ENCODE results near the gene PPCDC. TPM values are rescaled to one million over a fixed set of nuclear protein-coding genes. Genes with fewer than 3 reads are reported as not detected.
A peak's percentile ranks its signal among the peaks of the same experiment; 100 is the strongest.

PPCDC gene
- total RNA-seq, 2 donors from 2014 or later = 15.9 to 24.5 TPM

DNA sequence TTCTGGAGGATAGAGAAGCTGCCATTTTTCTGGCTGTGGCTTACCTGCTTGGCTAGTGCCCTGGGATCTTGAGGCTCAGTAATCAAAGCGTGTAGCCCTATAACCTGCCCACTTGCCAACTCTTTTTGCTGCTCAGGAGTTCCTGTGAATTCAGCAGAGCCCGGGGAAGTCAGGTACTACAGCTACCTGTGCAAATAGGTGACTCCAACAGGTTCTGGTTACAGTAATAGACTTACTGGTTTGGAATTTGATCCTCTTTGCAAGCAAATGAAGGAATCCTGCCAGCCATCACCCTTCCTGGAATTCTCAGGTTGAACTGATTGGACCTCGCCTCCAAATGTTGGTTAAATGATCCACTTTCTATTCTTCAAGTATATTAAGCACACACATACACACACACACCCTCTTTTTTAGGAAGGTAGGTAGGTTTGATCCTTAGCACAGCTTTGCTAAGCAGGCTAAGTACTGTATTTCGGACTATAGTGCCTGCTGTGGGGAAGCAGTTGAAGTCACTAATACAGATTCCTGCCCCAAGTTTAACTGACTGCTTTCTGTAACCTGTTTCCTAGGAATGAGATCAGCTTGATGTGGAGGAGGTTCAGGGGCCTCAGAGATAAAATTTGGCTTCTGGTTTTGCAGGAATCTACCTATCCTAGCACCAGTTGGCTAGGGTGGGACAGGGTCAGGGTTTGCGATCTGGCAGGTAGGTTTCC lies 2.3 kb downstream of the PPCDC start:
- H3K4me1 Mint-ChIP-seq = peaks cover 7% of the 10 kb centered on the region
- Histone ChIP-seq H3K9me3 (ENCODE audit: control insufficient read depth, low read length) (no peaks in the 10 kb centered on the region), H3K9ac (ENCODE audit: extremely low read depth, low read length, poor library complexity, severe bottlenecking) (no peak overlapping the region), H3K27ac (ENCODE audit: low read depth, low read length) (no peak overlapping the region), H3K27me3 (ENCODE audit: control insufficient read depth, insufficient read depth, low read length, poor library complexity, severe bottlenecking) (no peaks in the 10 kb centered on the region), H3K36me3 (ENCODE audit: control insufficient read depth, insufficient read depth, low read length) (peaks cover 8% of the 10 kb centered on the region), H3K4me1 (ENCODE audit: control insufficient read depth, insufficient read depth, low read length) (peaks cover 6% of the 10 kb centered on the region), H3K4me3 (ENCODE audit: low read length) (no peak overlapping the region)
- H3K4me3 Mint-ChIP-seq = peak overlapping the region; percentile 95
- no peak for DNase-seq
- 95 to 100% methylated on average over 4 to 5 of the region's 5 CpGs for WGBS, 2 experiments (ENCODE audit: insufficient coverage in 1 of 2, insufficient read length in 1 of 2)
- H3K36me3 Mint-ChIP-seq (ENCODE audit: low read depth) = peaks cover 8% of the 10 kb centered on the region
- H3K27me3 Mint-ChIP-seq (ENCODE audit: insufficient read depth) = no peaks in the 10 kb centered on the region
- TF ChIP-seq, protein P1, sequence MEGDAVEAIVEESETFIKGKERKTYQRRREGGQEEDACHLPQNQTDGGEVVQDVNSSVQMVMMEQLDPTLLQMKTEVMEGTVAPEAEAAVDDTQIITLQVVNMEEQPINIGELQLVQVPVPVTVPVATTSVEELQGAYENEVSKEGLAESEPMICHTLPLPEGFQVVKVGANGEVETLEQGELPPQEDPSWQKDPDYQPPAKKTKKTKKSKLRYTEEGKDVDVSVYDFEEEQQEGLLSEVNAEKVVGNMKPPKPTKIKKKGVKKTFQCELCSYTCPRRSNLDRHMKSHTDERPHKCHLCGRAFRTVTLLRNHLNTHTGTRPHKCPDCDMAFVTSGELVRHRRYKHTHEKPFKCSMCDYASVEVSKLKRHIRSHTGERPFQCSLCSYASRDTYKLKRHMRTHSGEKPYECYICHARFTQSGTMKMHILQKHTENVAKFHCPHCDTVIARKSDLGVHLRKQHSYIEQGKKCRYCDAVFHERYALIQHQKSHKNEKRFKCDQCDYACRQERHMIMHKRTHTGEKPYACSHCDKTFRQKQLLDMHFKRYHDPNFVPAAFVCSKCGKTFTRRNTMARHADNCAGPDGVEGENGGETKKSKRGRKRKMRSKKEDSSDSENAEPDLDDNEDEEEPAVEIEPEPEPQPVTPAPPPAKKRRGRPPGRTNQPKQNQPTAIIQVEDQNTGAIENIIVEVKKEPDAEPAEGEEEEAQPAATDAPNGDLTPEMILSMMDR (conservative IDR thresholded peaks at IDR 0.05) = no peak
- no peaks in the 10 kb centered on the region for H3K9me3 Mint-ChIP-seq
- no peak overlapping the region for H3K27ac Mint-ChIP-seq

DNA sequence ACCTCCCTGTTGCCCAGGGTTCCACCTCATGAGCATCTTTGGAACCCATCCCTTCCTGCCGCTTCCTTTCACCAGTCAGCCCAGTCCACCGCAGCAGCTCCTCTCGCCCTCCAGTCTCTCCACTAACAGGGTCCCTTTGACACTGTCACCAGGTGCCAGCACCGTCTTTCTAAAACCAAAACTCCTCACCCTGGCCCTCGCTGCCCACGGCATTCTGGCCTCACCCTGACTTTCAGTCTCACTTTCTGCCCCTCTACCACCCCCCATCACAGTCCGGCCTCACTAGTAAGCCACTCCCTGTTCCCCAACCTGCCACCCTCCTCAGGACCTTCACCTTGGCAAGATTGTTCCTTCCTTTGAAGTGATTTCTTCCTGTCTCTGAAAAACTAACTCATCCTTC lies 4.2 kb downstream of the PPCDC start:
- H3K27ac ChIP-seq (ENCODE audit: low read depth, low read length) = no peak overlapping the region
- Mint-ChIP-seq H3K27me3 (ENCODE audit: insufficient read depth) (no peaks in the 10 kb centered on the region), H3K9me3 (no peaks in the 10 kb centered on the region), H3K27ac (peak overlapping the region; percentile 10), H3K4me3 (no peak overlapping the region), H3K4me1 (peaks cover 15% of the 10 kb centered on the region), H3K36me3 (ENCODE audit: low read depth) (peaks cover 13% of the 10 kb centered on the region)
- peaks cover 8% of the 10 kb centered on the region for H3K4me1 ChIP-seq (ENCODE audit: control insufficient read depth, insufficient read depth, low read length)
- 91 to 99% methylated on average over 7 of the region's 7 CpGs for WGBS, 2 experiments (ENCODE audit: insufficient coverage in 1 of 2, insufficient read length in 1 of 2)
- no peak overlapping the region for H3K4me3 ChIP-seq (ENCODE audit: low read length)
- peaks cover 20% of the 10 kb centered on the region for H3K36me3 ChIP-seq (ENCODE audit: control insufficient read depth, insufficient read depth, low read length)
- no peak overlapping the region for H3K9ac ChIP-seq (ENCODE audit: extremely low read depth, low read length, poor library complexity, severe bottlenecking)
- no peaks in the 10 kb centered on the region for H3K27me3 ChIP-seq (ENCODE audit: control insufficient read depth, insufficient read depth, low read length, poor library complexity, severe bottlenecking)
- TF ChIP-seq, protein P1 (conservative IDR thresholded peaks at IDR 0.05) = no peak
- no peak for DNase-seq
- H3K9me3 ChIP-seq (ENCODE audit: control insufficient read depth, low read length) = no peaks in the 10 kb centered on the region

- H3K4me1 ChIP-seq (ENCODE audit: control insufficient read depth, insufficient read depth, low read length) = peaks cover 11% of the 10 kb centered on the region
- H3K27me3 ChIP-seq (ENCODE audit: control insufficient read depth, insufficient read depth, low read length, poor library complexity, severe bottlenecking) = no peaks in the 10 kb centered on the region
- no peak overlapping the region for H3K9ac ChIP-seq (ENCODE audit: extremely low read depth, low read length, poor library complexity, severe bottlenecking)
- Mint-ChIP-seq H3K9me3 (no peaks in the 10 kb centered on the region), H3K27ac (peak overlapping the region; percentile 41), H3K36me3 (ENCODE audit: low read depth) (peaks cover 16% of the 10 kb centered on the region), H3K4me1 (peaks cover 23% of the 10 kb centered on the region), H3K27me3 (ENCODE audit: insufficient read depth) (no peaks in the 10 kb centered on the region), H3K4me3 (no peak overlapping the region)
- TF ChIP-seq, protein P1 (conservative IDR thresholded peaks at IDR 0.05) = no peak
- H3K4me3 ChIP-seq (ENCODE audit: low read length) = no peak overlapping the region
- 82 to 85% methylated on average over 2 to 4 of the region's 4 CpGs for WGBS, 2 experiments (ENCODE audit: insufficient coverage in 1 of 2, insufficient read length in 1 of 2)
- H3K36me3 ChIP-seq (ENCODE audit: control insufficient read depth, insufficient read depth, low read length) = peaks cover 25% of the 10 kb centered on the region
- no peaks in the 10 kb centered on the region for H3K9me3 ChIP-seq (ENCODE audit: control insufficient read depth, low read length)
- DNase-seq = no peak
- no peak overlapping the region for H3K27ac ChIP-seq (ENCODE audit: low read depth, low read length)
These were observed 5.6 kb downstream of the PPCDC start for GRCh38 chr15:75028991-75029377.
